ENCODE measurements around the gene PDE6G. TPM values are rescaled to one million over a fixed set of nuclear protein-coding genes. Genes with fewer than 3 reads are reported as not detected.

PDE6G gene
- polyA plus RNA-seq: 10 to 100 TPM; 75.1 to 98.8 (median 81.4) TPM

DNA sequence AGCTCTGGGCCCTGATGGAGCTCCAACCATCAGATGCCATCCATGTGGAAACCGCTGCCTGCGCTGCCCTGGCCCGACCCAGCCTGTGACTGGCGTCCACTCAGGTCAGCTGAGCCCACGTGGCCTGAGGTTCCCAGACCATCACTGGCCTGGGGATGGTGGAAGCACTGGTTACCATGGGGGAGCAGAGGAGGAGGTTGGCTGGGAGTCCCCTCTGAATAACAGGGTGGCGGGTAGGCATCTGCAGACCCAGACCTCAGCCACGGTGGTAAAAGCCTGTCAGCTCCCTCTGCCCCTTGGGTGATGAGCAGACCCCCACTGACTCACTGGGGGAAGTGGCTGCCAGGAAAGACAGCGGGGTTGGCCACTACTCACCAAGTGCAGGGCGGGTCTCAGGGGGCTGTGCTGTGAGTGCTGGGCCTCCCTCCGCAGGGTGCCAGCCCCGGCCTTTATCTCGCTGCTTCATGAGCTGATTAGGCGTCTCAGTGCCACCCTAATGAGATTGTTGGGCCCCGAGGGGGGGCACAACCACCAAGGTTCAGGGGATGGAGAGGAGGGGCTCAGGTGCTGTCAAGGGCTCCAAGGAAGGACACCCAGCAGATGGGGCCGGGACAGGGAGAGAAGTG, at the start of gene PDE6G:
Gene PDE6G, minus strand, starts transcription at position 425 of the 626 bp plus-strand sequence. CDS start 3,237 bp downstream, outside the sequence.
- H3K4me1 Mint-ChIP-seq: peaks cover 13 to 19% of the 10 kb centered on the region in 2 donors
- DNase-seq: no peak
- no peak within 1 kb of the TSS for H3K27ac Mint-ChIP-seq
- peaks cover 0 to 4% (median 0%) of the 10 kb centered on the region in 3 donors for H3K36me3 Mint-ChIP-seq
- H3K9me3 Mint-ChIP-seq: no peaks in the 10 kb centered on the region
- peaks cover 0 to 7% (median 2%) of the 10 kb centered on the region in 3 donors for H3K27me3 Mint-ChIP-seq (ENCODE audit: low read depth in 3 of 3)
- H3K4me3 Mint-ChIP-seq: no peak within 1 kb of the TSS

DNA sequence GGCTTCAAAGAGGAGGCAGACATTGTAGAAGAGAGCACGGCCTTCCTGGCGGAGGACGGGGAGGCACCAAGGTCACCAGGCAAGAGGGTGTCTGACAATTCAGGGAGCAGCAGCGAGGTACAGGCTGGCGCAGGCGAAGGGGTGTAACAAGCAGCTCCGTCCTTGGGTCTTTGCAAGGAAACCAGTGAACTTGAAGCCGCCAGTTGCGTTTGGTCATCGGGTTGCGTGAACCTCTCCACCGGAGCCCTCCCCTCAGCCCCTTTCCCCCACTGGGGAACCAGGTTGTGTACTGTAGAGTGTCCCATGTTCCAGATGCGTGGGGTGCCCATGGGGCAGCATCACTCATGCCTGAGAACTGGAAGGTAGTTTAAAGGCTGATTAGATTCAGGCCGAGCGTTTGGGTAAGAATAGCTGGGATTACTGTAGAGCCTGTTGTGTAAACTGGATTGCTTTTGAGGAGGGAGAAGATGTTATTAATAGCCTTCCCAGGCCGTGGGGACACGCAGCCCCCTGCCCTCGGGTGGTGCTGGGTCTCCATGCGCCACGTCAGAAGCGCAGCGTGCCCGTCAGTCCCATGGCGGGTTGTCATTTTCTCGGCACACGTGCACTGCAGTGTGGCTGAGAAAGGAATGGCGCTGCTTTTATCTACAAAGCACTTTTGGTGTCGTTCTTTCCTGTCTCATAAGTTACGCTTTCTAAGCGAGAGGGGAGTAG, 49.3 kb upstream of the PDE6G start:
- Mint-ChIP-seq H3K27ac (peak overlapping the region in 3 of 6 donors; percentile 52 to 64 (median 57)), H3K9me3 (no peaks in the 10 kb centered on the region), H3K36me3 (peaks cover 3 to 8% (median 5%) of the 10 kb centered on the region in 3 donors), H3K4me1 (peaks cover 27 to 28% of the 10 kb centered on the region in 2 donors), H3K27me3 (ENCODE audit: low read depth in 3 of 3) (peaks cover 6 to 23% (median 10%) of the 10 kb centered on the region in 3 donors), H3K4me3 (peak overlapping the region in 1 of 5 donors; percentile 34)
- DNase-seq: no peak

DNA sequence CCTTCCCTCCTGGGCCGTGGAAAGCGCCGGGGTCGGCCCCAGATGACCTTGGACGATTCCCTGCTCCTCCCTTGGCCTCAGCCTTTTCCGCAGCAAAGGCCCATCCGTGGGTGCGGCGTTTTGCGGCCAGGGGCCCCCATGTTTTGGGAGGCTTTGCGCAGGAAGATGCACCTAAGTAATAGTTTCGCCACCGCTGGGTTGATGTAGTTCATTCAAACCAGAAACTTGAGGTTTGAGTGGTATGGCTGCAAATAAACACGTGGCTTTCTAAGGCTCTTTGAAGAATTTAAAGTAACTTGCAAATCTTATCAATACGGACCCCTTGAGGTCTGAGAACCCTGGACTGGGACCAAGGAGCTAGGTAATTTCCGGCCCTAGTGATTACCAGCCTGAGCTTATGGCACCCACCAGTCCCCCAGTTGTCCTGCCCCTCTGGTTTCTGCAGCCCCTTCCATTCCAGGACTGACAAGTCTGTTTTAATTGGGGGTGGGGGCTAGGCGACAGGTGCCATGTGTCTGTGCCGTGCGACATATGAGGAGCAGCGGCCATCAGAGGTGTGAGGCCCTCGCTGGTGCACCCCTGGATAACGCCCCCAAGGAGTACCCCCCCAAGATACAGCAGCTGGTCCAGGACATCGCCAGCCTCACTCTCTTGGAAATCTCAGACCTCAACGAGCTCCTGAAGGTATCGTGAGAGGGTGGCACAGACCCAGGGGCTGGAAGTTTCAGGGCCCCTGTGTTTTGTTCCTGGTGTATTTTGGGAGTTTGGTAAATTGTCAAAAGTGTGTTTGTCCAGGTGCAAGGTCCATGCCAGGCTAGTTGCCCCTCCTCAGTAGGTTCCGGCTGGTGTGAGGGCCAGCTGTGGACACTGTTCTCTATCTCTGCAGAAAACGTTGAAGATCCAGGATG, 47.7 kb upstream of the PDE6G start:
- H3K4me1 Mint-ChIP-seq: peaks cover 22% of the 10 kb centered on the region in 2 donors
- peak overlapping the region; percentile 70 to 78 (median 76) for H3K4me3 Mint-ChIP-seq
- peak overlapping the region; percentile 73 to 93 (median 86) for H3K27ac Mint-ChIP-seq
- H3K9me3 Mint-ChIP-seq: no peaks in the 10 kb centered on the region
- H3K36me3 Mint-ChIP-seq: peaks cover 3 to 8% (median 5%) of the 10 kb centered on the region in 3 donors
- peak; percentile 30 to 47 (median 36) for DNase-seq
- peaks cover 6 to 21% (median 10%) of the 10 kb centered on the region in 3 donors for H3K27me3 Mint-ChIP-seq (ENCODE audit: low read depth in 3 of 3)

DNA sequence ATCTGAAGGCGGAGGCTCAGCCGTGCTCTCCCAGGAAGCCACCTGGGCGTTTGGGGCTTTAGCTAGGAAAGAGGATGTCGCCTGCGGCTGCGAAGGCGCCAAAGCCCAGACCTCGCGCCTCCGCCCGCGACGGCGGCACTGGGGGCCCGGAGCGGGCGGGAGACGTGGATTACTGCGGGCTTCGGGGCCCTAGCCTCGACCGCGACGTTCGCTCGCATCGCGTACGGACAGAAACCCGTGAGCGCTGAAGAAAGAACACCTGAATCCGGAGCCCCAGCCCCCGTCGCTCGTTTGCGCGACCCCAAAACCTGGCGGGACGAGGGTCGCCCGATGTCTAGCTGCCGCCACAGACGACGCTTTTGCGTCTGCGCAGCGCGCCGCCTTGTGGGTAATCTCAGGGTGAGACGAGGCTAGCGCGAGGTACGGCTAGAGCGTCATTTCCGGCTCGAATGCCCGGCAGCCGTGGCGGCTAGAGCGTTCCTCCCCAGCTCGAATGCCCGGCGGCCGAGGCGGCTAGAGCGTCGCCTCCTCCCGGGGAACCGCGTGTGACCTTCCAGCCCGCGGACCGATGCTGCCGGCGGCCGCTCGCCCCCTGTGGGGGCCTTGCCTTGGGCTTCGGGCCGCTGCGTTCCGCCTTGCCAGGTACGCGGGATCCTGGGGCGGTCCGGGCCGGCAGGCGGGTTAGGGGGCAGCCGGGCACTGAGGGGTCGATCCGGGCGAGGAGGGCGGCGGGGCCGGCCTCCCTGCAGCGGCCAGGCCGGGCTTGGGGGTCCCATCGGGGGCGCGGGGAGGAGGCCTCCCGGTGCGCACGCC, 46.8 kb upstream of the PDE6G start, which contains the start of gene MRPL12:
Gene MRPL12, plus strand, starts transcription at position 434 of the 813 bp plus-strand sequence. Its CDS starts 135 bp downstream, at position 569.
- Mint-ChIP-seq H3K27ac (peak within 1 kb of the TSS; percentile 93 to 98 (median 96)), H3K36me3 (peaks cover 3 to 12% (median 5%) of the 10 kb centered on the region in 3 donors), H3K27me3 (ENCODE audit: low read depth in 3 of 3) (peaks cover 6 to 19% (median 10%) of the 10 kb centered on the region in 3 donors), H3K4me1 (peaks cover 22% of the 10 kb centered on the region in 2 donors), H3K9me3 (no peaks in the 10 kb centered on the region), H3K4me3 (peak within 1 kb of the TSS; percentile 88 to 94 (median 92))
- DNase-seq: peak; percentile 90 to 92 (median 91)

DNA sequence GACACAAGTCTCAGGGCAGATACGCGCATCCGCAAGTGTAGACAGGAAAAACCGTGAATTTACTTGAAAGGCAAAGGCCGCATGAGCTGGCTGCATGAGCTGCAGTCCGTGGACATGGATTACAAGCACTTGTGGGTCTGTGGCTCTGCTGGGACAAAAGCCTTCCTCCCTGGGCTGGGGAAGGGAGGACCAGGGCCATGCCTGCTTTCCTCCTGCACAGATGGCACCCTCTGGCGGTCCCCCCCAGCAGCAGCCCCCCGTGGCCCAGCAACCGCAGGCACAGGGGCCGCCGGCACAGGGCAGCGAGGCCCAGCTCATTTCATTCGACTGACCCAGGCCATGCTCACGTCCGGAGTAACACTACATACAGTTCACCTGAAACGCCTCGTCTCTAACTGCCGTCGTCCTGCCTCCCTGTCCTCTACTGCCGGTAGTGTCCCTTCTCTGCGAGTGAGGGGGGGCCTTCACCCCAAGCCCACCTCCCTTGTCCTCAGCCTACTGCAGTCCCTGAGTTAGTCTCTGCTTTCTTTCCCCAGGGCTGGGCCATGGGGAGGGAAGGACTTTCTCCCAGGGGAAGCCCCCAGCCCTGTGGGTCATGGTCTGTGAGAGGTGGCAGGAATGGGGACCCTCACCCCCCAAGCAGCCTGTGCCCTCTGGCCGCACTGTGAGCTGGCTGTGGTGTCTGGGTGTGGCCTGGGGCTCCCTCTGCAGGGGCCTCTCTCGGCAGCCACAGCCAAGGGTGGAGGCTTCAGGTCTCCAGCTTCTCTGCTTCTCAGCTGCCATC, 45.1 kb upstream of the PDE6G start:
- peak overlapping the region; percentile 93 to 98 (median 96) for H3K27ac Mint-ChIP-seq
- peaks cover 8 to 19% (median 10%) of the 10 kb centered on the region in 3 donors for H3K27me3 Mint-ChIP-seq (ENCODE audit: low read depth in 3 of 3)
- H3K9me3 Mint-ChIP-seq: no peaks in the 10 kb centered on the region
- H3K4me1 Mint-ChIP-seq: peaks cover 22% of the 10 kb centered on the region in 2 donors
- H3K4me3 Mint-ChIP-seq: peak overlapping the region; percentile 32 to 94 (median 88)
- H3K36me3 Mint-ChIP-seq: peaks cover 3 to 18% (median 5%) of the 10 kb centered on the region in 3 donors
- no peak for DNase-seq

DNA sequence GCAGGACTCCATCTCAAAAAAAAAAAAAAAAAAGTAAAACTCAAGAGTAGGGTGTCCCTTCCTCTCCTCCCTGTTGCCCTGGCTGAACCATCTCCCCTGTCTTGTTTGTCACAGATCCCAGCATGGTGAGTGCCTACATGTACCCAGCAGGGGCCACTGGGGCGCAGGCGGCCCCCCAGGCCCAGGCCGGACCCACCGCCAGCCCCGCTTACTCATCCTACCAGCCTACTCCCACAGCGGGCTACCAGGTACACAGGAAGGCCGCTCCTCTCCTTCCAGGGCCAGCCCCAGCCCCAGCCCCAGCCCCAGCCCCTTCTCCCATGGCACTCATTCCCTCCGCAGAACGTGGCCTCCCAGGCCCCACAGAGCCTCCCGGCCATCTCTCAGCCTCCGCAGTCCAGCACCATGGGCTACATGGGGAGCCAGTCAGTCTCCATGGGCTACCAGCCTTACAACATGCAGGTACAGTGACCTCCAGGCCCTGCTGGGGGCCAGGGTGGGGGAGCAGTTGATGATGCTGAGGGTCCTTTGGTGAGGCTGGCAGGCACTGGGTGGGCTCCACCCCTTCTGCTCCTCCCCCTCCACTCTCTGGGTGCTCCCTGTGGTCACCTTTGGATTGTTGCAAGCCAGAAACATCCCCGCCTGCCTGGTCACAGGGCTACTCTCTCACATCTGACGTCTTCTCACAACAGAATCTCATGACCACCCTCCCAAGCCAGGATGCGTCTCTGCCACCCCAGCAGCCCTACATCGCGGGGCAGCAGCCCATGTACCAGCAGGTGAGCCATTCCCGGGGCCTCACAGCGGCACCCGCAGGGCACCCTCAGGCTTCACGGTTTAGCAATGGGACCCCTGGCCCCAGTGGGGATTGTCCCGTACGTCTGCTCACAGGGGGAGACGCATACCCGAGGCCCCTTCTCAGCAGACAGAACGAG, 44.3 kb upstream of the PDE6G start:
- H3K36me3 Mint-ChIP-seq: peaks cover 1 to 14% (median 3%) of the 10 kb centered on the region in 3 donors
- no peak for DNase-seq
- peak overlapping the region in 4 of 5 donors; percentile 21 to 40 (median 22) for H3K4me3 Mint-ChIP-seq
- H3K9me3 Mint-ChIP-seq: no peaks in the 10 kb centered on the region
- H3K4me1 Mint-ChIP-seq: peaks cover 18 to 22% of the 10 kb centered on the region in 2 donors
- H3K27ac Mint-ChIP-seq: peak overlapping the region; percentile 34 to 98 (median 71)
- peaks cover 8 to 13% (median 8%) of the 10 kb centered on the region in 3 donors for H3K27me3 Mint-ChIP-seq (ENCODE audit: low read depth in 3 of 3)

DNA sequence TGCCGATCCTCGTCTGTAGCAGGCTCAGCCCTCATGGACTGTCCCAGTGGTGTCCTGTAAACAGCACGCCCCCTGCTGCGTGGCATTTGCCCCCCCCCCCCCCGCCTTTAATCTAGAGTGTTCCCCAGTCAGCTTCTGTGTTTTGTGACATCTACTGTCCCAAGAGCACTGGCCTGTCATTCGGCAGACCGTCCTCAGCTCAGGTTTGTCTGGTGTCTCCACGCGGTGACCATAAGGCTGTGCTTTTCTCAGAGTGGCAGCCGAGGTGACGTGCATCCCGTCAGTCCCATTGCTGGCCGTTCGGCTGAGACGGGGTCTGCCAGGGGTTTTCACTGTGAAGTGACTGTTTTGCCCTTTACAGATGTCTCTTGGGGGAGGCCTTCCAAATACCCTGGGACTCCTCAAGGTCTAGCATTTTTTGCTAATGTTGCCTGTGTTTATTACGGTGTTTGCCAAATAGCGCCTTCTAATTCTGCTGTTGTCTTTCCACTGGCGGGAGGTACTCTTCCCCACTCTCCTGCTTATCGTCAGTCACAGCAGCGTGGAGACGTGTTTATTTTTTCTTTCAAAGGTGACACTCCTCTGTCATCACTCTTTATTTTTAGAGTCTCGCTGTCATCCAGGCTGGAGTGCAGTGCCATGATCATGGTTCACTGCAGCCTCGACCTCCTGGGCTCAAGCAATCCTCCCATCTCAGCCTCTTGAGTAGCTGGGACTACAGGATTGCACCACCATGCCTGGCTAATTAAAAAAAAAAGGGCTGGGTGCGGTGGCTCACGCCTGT, 41.1 kb upstream of the PDE6G start:
- H3K36me3 Mint-ChIP-seq: peaks cover 0 to 10% (median 0%) of the 10 kb centered on the region in 3 donors
- H3K4me1 Mint-ChIP-seq: peaks cover 12 to 13% of the 10 kb centered on the region in 2 donors
- peak overlapping the region in 5 of 6 donors; percentile 17 to 60 (median 53) for H3K27ac Mint-ChIP-seq
- no peaks in the 10 kb centered on the region for H3K9me3 Mint-ChIP-seq
- H3K27me3 Mint-ChIP-seq (ENCODE audit: low read depth in 3 of 3): peaks cover 5% of the 10 kb centered on the region in 3 donors
- DNase-seq: no peak
- H3K4me3 Mint-ChIP-seq: no peak overlapping the region

DNA sequence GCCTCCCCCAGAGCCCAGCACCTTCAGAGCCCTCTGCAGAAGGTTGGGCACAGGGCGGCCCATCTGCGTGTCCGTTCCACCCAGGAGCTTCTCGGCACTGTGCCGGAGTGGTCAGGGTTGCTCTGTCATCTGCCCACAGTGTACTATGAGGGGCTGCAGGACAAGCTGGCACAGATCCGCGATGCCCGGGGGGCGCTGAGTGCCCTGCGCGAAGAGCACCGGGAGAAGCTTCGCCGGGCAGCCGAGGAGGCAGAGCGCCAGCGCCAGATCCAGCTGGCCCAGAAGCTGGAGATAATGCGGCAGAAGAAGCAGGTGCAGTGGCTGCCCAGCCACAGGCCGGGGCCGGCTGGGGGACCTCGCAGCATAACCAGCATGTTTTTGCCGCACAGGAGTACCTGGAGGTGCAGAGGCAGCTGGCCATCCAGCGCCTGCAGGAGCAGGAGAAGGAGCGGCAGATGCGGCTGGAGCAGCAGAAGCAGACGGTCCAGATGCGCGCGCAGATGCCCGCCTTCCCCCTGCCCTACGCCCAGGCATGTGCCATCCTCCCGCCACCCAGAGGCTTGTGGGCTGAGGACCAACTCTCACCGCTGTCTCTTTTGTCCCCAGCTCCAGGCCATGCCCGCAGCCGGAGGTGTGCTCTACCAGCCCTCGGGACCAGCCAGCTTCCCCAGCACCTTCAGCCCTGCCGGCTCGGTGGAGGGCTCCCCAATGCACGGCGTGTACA, 40.0 kb upstream of the PDE6G start:
- Mint-ChIP-seq H3K4me3 (no peak overlapping the region), H3K36me3 (peaks cover 0 to 14% (median 0%) of the 10 kb centered on the region in 3 donors), H3K27me3 (ENCODE audit: low read depth in 3 of 3) (peaks cover 2 to 5% (median 3%) of the 10 kb centered on the region in 3 donors), H3K4me1 (peaks cover 5 to 6% of the 10 kb centered on the region in 2 donors), H3K9me3 (no peaks in the 10 kb centered on the region), H3K27ac (no peak overlapping the region)
- DNase-seq: no peak

DNA sequence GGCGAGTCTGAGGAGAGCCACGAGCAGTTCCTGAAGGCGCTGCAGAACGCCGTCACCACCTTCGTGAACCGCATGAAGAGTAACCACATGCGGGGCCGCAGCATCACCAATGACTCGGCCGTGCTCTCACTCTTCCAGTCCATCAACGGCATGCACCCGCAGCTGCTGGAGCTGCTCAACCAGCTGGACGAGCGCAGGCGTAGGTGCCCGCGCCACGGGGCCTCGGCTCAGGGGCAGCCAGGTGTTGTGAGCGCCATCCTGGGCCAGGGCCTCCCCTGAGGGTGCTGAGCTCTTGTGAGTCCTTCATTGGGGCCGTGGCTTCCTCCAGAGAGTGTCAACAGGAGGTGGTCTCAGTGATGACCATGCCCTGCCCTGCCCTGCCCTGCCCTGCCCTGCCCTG, 39.5 kb upstream of the PDE6G start:
- DNase-seq: no peak
- peaks cover 2 to 4% (median 3%) of the 10 kb centered on the region in 3 donors for H3K27me3 Mint-ChIP-seq (ENCODE audit: low read depth in 3 of 3)

DNA sequence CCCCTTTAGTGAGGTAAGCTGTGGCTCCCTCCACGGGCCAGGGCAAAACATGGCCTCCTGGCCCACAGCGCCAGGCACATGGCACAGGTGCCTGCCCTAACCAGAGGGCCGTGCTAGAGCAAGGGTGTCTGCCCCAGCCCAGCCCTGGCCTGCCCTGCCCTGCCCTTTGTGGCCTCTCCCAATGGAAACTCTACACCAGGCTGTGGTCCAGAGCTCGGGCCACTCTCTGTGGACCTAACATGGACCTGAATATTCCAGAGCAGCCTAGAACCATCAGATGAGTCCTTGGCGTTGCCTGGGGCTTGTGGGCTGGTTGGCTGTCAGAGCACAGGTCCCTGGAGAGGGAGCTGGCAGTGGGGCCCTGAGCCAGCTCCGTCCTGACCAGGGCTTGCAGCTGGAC, 38.9 kb upstream of the PDE6G start:
- no peak for DNase-seq
- H3K4me3 Mint-ChIP-seq: no peak overlapping the region
- no peak overlapping the region for H3K27ac Mint-ChIP-seq
- H3K9me3 Mint-ChIP-seq: no peaks in the 10 kb centered on the region
- H3K27me3 Mint-ChIP-seq (ENCODE audit: low read depth in 3 of 3): peaks cover 2 to 3% (median 3%) of the 10 kb centered on the region in 3 donors
- peaks cover 0 to 14% (median 0%) of the 10 kb centered on the region in 3 donors for H3K36me3 Mint-ChIP-seq
- no peaks in the 10 kb centered on the region for H3K4me1 Mint-ChIP-seq

More for the DNA sequence above, 39.5 kb upstream of the PDE6G start:
- H3K9me3 Mint-ChIP-seq: no peaks in the 10 kb centered on the region
- H3K27ac Mint-ChIP-seq: no peak overlapping the region
- H3K36me3 Mint-ChIP-seq: peaks cover 0 to 14% (median 0%) of the 10 kb centered on the region in 3 donors
- no peak overlapping the region for H3K4me3 Mint-ChIP-seq
- peaks cover under 1 to 1% of the 10 kb centered on the region in 2 donors for H3K4me1 Mint-ChIP-seq

Measured in immature natural killer cell (primary cell).